Duodenal mucosa (tissue), 2 donors: ENCODE data around the gene NUP153.

ENCODE experiments used
- H3K27ac ChIP-seq: one replicate; pipeline ENCODE4 v1.7.0; 2013; ENCODE audit warnings: low read depth, low read length
- H3K27me3 ChIP-seq, 2 donors: one replicate each; pipeline ENCODE4 v1.7.0; 2013; ENCODE audit warnings: low read length in 2 of 2, control low read depth in 1 of 2; ENCODE audit not compliant: insufficient read depth in 2 of 2, control insufficient read depth in 1 of 2
- H3K36me3 ChIP-seq, 2 donors: one replicate each; pipeline ENCODE4 v1.7.0; 2013; ENCODE audit warnings: low read length in 2 of 2, control low read depth in 1 of 2; ENCODE audit not compliant: insufficient read depth in 2 of 2, control insufficient read depth in 1 of 2
- H3K4me1 ChIP-seq, 2 donors: one replicate each; pipeline ENCODE4 v1.7.0; 2013; ENCODE audit warnings: low read length in 2 of 2, control low read depth in 1 of 2; ENCODE audit not compliant: insufficient read depth in 2 of 2, control insufficient read depth in 1 of 2
- H3K4me3 ChIP-seq, 2 donors: one replicate each; pipeline ENCODE4 v1.7.0; 2013; ENCODE audit warnings: low read length in 2 of 2, low read depth in 1 of 2
- H3K9ac ChIP-seq, 2 donors: one replicate each; pipeline ENCODE4 v1.7.0; 2013; ENCODE audit warnings: low read length in 2 of 2, low read depth in 1 of 2
- H3K9me3 ChIP-seq, 2 donors: one replicate each; pipeline ENCODE4 v1.7.0; 2013; ENCODE audit warnings: low read length in 2 of 2, control low read depth in 1 of 2; ENCODE audit not compliant: control insufficient read depth in 1 of 2

The NUP153 gene

DNA sequence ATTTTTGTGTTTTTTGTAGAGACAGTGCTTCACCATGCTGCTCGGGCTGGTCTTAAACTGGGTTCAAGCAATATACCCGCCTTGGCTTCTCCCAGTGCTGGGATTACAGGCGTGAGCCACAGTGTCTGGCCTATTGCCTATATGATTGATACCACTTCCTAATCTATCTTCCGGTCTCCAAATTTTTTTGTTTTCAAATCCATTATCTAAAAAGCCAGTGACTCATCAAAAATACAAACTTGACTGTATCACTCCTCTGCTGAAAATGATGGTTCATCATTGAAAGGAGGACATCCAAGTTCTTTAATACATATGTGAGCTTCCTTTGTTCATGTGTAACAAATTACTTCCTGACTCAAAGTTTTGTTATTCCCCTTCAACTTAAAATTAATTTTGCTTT is 71.2 kb downstream of the NUP153 start:
- no peaks in the 10 kb centered on the region for H3K27me3 ChIP-seq
- H3K36me3 ChIP-seq = peaks cover 10 to 38% of the 10 kb centered on the region in 2 donors
- H3K4me1 ChIP-seq = no peaks in the 10 kb centered on the region
- H3K9me3 ChIP-seq = no peaks in the 10 kb centered on the region
- H3K4me3 ChIP-seq = no peak overlapping the region
- H3K27ac ChIP-seq = no peak overlapping the region
- H3K9ac ChIP-seq = no peak overlapping the region

DNA sequence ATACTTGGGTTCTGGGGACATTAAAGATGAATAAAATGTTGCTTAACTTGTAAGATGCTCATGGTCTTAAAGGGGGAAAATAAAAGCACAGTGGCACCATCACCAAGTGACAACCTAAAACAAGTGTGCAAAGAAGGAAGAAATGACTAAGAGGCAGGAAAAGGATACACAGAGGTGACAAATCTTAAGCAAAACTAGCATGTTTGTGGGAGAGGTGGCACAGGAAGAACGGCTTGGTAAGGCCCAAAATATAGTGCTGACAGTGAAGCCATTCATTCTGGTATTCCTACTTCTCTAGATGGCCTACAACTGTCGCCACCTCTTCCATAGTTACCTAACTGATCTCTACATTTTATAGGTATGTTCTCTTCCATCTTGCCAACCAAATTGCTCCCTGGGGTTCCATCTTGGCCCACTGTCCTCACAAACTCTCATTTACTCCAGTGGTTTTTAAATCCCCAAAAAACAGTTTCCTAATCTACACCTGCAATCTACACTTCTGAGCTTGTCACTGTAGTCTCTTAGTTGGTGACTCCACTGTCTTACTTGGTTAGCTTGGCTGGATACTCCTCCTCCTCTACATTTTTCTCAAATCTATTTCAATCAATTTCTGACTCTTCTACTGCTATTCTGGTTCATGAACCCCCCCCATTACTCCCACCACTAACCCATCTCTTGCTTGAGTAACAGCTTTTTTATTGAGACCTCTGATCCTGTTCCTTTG is 73.1 kb downstream of the NUP153 start:
- Histone ChIP-seq H3K9ac (no peak overlapping the region), H3K36me3 (peaks cover 20 to 39% of the 10 kb centered on the region in 2 donors), H3K4me3 (no peak overlapping the region), H3K27me3 (no peaks in the 10 kb centered on the region), H3K9me3 (no peaks in the 10 kb centered on the region), H3K4me1 (peaks cover 0 to 11% of the 10 kb centered on the region in 2 donors), H3K27ac (no peak overlapping the region)

GRCh38 chr6:17632934-17633333 is 73.8 kb downstream of the NUP153 start:
- Histone ChIP-seq H3K27me3 (no peaks in the 10 kb centered on the region), H3K36me3 (peaks cover 21 to 40% of the 10 kb centered on the region in 2 donors), H3K27ac (no peak overlapping the region), H3K4me3 (no peak overlapping the region), H3K4me1 (peaks cover 0 to 11% of the 10 kb centered on the region in 2 donors), H3K9me3 (no peaks in the 10 kb centered on the region), H3K9ac (no peak overlapping the region)

DNA sequence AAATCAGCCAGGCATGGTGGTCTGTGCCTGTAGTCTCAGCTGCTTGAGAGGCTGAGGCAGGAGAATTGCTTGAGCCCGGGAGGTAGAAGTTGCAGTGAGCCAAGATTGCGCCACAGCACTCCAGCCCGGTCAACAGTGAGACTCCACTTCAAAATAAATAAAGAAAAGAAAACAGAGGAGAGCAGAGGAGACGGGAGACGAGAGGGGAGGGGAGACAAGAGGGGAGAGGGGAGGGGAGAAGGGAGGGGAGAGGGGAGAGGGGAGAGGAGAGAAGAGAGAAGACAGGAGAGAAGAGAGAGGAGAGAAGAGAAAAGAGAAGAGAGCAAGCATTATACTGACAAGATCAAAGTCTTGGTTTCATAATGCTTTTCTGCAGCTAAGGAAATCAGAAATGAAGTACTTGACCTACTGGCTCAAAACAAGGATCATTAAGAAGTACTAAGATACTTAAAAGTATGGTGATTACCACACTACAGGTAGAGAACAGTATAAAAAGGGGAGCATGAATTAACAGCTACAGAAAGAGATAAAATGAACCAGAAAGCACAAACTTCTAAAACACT is 76.1 kb downstream of the NUP153 start:
- Histone ChIP-seq H3K27ac (no peak overlapping the region), H3K4me3 (no peak overlapping the region), H3K9ac (no peak overlapping the region), H3K27me3 (no peaks in the 10 kb centered on the region), H3K9me3 (no peaks in the 10 kb centered on the region), H3K36me3 (peaks cover 15 to 34% of the 10 kb centered on the region in 2 donors), H3K4me1 (peaks cover 0 to 11% of the 10 kb centered on the region in 2 donors)

DNA sequence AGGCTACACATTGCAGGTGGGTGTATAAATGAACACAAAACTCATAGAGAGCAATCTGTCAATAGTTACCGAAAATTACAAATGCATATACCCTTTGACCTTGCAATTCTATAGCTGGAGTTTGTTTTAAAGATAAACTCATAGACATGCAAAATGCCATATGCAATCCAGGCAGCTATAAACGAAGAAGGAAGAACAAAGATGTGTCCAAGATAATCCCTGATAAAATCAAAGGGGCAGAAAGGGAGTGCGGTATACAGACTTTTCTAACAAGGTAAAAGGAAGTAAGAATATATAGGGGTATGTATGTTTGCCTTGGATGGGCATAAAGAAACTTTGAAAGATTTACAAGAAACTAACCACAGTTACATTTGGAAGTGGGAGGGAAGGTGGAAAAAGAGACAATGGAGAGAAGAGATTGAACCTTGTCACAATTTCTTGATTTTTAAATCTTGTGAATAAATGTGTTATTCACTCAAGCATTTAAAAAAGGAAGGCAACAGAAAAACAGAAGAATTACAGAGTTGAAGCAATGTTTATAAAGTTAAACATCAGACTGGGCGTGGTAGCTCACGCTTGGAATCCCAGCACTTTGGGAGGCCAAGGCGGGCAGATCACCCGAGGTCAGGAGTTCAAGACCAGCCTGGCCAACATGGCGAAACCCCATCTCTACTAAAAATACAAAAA is 76.8 kb downstream of the NUP153 start:
- no peak overlapping the region for H3K4me3 ChIP-seq
- no peaks in the 10 kb centered on the region for H3K27me3 ChIP-seq
- H3K9ac ChIP-seq = no peak overlapping the region
- H3K27ac ChIP-seq = no peak overlapping the region
- H3K36me3 ChIP-seq = peaks cover 17 to 33% of the 10 kb centered on the region in 2 donors
- peaks cover 0 to 11% of the 10 kb centered on the region in 2 donors for H3K4me1 ChIP-seq
- H3K9me3 ChIP-seq = no peaks in the 10 kb centered on the region

- H3K9me3 ChIP-seq = no peaks in the 10 kb centered on the region
- H3K4me1 ChIP-seq = peaks cover 0 to 11% of the 10 kb centered on the region in 2 donors
- no peak overlapping the region for H3K4me3 ChIP-seq
- H3K27ac ChIP-seq = no peak overlapping the region
- H3K36me3 ChIP-seq = peaks cover 20 to 40% of the 10 kb centered on the region in 2 donors
- H3K27me3 ChIP-seq = no peaks in the 10 kb centered on the region
- no peak overlapping the region for H3K9ac ChIP-seq
Observed at GRCh38 chr6:17628873-17629272, 77.9 kb downstream of the NUP153 start.

DNA sequence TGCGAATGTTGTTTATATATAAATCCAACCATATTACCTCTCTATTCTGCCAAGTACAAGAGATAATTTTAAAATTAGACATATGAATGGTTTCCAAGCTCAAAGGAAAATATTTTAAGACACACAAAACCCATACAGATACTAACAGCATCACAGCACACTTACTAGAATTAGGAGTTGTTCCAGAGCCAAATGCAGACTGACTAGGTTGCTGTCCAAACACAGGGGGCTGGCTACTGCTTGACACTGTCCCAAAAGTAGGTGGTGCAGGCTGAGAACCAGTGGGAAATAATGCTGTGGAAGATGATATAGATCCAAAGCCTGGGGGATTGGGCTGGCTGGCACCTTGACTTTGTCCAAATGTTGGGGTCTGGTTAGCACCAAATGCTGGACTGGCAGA is 82.3 kb downstream of the NUP153 start:
- H3K27me3 ChIP-seq = no peaks in the 10 kb centered on the region
- peaks cover 0 to under 1% of the 10 kb centered on the region in 2 donors for H3K4me1 ChIP-seq
- no peak overlapping the region for H3K4me3 ChIP-seq
- no peak overlapping the region for H3K9ac ChIP-seq
- no peak overlapping the region for H3K27ac ChIP-seq
- no peaks in the 10 kb centered on the region for H3K9me3 ChIP-seq
- peaks cover 17 to 36% of the 10 kb centered on the region in 2 donors for H3K36me3 ChIP-seq

GRCh38 chr6:17622144-17622543 is 84.6 kb downstream of the NUP153 start:
- Histone ChIP-seq H3K4me1 (no peaks in the 10 kb centered on the region), H3K27ac (no peak overlapping the region), H3K4me3 (no peak overlapping the region), H3K36me3 (peaks cover 9 to 21% of the 10 kb centered on the region in 2 donors), H3K27me3 (no peaks in the 10 kb centered on the region), H3K9ac (no peak overlapping the region), H3K9me3 (no peaks in the 10 kb centered on the region)

- Histone ChIP-seq H3K4me3 (no peak overlapping the region), H3K27ac (no peak overlapping the region), H3K9me3 (no peaks in the 10 kb centered on the region), H3K36me3 (peaks cover 9 to 21% of the 10 kb centered on the region in 2 donors), H3K27me3 (no peaks in the 10 kb centered on the region), H3K9ac (no peak overlapping the region), H3K4me1 (no peaks in the 10 kb centered on the region)
Observed at GRCh38 chr6:17621003-17621402, 85.7 kb downstream of the NUP153 start.

DNA sequence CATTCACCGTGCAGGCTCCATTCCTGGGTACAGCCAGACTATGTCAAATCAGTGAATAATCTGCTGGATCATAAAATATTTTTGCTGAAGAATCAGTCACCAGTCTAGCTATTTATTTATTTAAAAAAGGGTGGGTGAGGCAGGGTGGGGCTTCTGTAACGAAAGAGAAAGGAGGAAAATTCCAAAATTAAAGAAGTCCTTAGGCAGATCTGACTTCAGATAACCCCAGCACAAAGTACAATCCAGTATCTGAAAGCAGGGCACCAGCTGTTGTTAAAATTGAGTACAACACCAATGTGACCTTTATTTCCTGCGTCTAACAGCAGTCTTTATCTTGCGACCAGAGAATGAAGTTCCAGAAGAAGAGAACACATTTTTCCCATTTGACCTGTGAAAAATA is 90.9 kb downstream of the NUP153 start:
- no peak overlapping the region for H3K27ac ChIP-seq
- no peak overlapping the region for H3K4me3 ChIP-seq
- H3K36me3 ChIP-seq = peaks cover 3 to 7% of the 10 kb centered on the region in 2 donors
- peaks cover 7 to 13% of the 10 kb centered on the region in 2 donors for H3K4me1 ChIP-seq
- no peak overlapping the region for H3K9ac ChIP-seq
- H3K27me3 ChIP-seq = no peaks in the 10 kb centered on the region
- no peaks in the 10 kb centered on the region for H3K9me3 ChIP-seq
